ENCODE data around the gene CIBAR2.

DNA sequence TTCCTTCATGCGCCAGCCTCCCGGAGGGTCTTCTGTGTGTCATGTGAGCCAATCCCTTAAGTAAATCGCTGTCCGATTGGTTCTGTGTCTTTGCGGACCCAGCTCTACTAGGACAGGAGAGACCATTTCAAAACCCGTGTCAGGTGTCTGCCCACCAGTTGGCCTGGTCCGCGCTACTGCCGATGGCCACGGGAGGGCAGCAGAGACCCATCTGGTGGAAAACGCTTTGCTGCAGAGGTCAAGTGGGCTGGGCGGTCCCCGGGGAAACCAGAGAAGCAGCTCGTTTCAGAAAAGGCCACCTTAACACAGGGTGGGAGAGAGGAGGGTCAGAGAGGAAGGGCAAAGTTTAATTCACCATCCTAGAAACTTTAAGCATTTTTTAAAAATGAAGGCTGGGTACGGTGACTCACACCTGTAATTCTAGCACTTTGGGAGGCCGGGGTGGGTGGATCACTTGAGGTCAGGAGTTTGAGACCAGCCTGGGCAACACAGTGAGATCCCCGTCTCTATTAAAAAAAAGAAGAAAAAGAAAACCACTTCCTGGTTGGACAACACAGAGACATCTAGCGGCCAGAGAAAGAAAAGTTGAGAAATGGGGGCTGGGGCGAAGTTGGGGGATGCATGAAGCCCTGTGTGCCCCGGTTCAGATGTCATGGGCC, 2.8 kb upstream of the CIBAR2 start:
- TF ChIP-seq CTCF (IDR thresholded peaks at IDR 0.05 in 8 of 11, conservative IDR thresholded peaks at IDR 0.05 in 3 of 11), result peak; percentile 95 to 98 (median 96)
- TF ChIP-seq POLR2AphosphoS5 (IDR thresholded peaks at IDR 0.05), result peak; percentile 54 to 71 (median 54)
- no peak for TF ChIP-seq POLR2A (IDR thresholded peaks at IDR 0.05)
